Activated CD4-positive, alpha-beta T cell treated with anti-CD3 and anti-CD28 coated beads for 4 hours (primary cell): ENCODE measurements around the gene SPRR2D.
"Not testable (repeated sequence)": the region's sequence is repeated elsewhere in the genome, so short reads cannot be mapped to it uniquely, and the experiment has no call there.

ENCODE experiments used
- DNase-seq, 2 donors: peaks; one replicate each; pipeline ENCODE4 v3.0.0-alpha.2; 2020

SPRR2D gene

DNA sequence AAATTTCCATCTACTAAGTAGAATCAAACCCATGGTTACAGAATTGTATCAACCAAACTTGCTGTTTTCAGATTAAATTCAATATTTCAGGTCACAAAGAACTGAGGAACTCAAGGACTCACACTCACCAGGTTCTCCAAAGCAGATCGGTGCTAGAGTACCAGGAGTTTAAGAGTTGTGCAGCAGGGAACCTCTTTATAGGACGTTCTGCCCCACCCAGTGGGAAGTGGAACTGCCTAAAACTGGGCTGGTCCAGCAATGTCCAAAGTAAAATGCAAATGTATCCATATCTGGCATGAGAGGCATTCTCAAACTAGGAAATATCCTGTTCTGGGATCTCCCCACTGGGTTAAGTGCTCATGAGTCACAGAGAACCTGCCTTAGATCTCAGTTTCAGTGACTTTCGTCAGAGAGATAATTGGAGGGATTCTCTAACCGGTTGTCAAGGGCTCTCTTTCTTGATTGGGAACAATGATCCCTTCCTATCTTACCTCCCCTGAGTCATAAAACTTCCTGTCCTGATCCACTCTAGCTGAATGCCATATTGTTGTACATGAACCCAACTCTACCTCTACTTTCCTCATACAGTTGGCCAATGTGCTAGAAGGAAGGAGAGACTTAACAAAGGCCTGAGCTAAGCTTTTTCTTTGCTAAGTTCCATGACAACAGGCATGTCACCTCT, at the start of gene SPRR2D:
SPRR2D (minus strand) TSS at position 171 of the 682 bp plus-strand sequence. CDS start 774 bp downstream, outside the sequence.
- DNase-seq, result no peak

DNA sequence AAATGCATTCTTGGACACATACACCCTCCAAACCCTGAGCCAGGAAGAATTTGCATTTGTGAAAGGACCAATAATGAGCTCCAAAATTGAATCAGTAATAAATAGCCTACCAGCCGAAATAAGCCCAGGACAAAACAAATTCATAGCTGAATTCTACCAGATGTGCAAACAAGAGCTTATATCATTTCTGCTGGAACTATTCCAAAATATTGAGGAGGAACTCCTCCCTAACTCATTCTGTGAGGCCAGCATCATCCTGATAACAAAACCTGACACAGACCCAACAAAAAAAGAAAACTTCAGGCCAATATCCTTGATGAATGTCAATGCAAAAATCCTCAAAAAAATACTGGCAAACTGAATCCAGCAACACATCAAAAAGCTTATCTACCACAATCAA, 46.7 kb upstream of the SPRR2D start:
- DNase-seq, result no peak

DNA sequence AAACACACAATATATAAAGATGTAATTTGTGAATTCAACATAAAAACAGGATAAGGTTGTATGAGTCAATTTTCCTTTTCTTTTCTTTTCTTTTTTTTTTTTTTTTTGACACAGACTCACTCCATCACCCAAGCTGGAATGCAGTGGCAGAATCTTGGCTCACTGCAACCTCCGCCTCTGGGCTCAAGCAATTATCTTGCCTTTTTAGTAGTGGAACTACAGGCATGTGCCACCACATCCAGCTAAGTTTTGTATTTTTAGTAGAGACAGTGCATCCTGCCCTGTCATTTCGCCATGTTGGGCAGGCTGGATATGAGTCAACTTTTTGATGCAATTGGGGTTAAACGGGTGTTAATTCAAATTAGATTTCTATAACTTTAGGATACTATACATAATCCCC, 40.8 kb upstream of the SPRR2D start:
- no peak for DNase-seq

DNA sequence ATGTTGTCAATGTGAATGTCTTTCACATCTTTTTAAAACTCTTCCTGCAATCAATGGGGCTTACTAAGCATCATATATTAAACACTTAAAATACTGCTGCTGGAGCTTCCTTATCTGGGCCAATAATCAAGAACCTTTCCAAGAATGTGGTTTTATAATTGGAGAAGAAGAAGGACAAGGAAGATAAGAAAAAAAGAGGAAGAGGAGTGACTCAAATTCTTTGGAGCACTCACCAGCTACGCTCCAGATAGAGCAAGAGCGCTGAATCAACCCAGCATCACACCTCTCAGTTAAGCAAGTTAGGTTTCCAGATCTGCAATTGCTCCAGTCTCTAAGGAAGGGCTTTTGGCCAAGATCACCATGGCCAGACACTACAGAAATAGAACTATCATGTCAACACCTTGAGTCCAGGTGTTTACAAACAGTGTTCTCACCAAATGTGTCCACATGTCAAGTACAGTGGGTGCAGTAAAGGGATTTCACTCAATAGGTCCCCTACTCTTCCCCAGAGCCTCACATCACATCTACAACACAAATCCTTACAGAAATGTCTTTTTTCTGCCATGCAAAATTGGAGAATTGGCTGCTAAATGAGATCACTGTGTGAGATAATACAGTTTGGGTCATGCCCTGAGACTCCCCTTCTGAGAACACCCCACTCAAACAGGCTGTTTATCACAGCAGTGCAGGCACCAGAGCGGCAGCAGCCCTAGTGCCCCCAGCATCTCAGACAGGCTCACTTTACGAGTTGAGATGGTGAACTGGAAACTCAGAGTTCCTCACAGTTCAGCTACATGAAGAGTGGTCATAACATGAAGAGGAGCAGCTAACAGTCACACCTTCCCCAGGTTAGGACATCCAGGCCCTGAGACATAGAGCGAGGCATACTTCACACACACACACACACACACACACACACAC, 32.1 kb upstream of the SPRR2D start:
- no peak for DNase-seq

DNA sequence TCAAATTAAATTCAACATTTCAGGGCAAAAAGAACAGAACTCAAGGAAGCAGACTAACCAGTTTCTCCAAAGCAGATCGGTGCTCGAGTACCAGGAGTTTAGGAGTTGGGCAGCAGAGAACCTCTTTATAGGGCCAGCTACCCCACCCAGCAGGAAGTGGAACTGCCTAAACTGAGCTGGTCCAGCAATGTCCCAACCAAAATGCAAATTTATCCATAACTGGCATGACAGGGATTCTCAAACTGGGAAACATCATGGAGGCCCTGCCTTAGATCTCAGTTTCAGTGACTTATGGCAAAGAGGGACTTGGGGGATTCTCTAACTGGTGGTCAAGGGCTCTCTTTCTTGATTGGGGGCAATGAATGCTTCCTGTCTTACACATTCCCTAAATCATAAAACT, 30.6 kb upstream of the SPRR2D start, which contains the start of gene SPRR2B:
SPRR2B (minus strand) TSS at position 101 of the 400 bp plus-strand sequence. CDS start 772 bp downstream, outside the sequence.
- no peak for DNase-seq

DNA sequence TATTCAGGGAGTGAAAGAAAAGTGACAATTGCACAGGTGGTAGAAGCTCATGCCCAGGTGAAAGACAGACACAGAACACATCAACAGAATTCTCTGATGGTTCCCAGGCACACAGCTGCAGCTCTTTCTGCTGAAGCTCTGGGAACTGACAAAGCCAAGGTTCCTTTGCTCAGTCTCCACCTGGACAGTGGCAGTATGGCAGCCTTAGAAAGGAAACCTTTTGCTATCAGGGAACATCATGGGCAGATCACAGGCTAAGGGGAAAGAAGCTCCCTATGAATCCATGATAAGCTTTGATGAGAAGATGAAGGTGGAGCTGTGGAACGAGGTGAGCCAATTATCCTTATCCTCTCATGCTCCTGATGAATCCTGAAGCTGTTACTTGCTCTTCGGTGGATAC, 29.3 kb upstream of the SPRR2D start:
- no peak for DNase-seq

DNA sequence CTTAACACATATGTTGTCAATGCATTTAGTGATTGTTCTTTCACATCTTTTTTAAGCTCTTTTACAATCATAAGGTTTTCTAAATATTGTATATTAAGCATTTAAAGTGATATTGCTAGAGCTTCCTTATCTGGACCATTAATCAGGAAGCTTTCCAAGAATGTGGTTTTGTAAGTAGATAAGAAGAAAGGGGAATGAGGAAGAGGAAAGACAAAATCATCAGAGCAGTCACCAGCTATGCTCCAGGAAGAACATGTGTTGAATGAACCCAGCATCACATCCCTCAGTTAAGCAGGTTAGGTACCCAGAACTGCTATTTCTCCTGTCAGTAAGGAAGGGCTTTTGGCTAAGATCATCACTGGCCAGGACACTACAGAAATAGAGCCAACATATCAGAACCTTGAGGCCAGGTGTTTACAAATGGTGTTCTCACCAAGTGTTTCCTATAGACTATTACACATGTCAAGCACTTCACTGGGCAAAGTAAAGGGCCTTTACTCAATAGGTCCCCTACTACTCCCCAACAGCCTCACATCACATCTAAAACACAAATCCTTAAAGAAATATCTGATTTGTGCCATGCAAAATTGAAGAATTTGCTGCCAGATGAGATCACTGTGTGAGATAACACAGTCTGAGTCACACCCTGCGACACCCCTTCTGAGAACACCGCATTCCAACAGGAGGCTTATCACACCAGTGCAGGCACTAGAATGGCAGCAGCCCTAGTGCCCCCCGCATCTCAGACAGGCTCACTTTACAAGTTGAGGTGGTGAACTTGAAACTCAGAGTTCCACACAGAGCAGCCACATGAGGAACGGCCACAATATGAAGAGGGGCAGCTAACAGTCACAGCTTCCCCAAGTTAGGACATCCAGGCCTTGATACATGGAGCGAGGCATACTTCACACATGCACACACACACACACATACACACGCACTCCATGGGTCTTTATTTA, 18.2 kb upstream of the SPRR2D start:
- DNase-seq, result no peak

DNA sequence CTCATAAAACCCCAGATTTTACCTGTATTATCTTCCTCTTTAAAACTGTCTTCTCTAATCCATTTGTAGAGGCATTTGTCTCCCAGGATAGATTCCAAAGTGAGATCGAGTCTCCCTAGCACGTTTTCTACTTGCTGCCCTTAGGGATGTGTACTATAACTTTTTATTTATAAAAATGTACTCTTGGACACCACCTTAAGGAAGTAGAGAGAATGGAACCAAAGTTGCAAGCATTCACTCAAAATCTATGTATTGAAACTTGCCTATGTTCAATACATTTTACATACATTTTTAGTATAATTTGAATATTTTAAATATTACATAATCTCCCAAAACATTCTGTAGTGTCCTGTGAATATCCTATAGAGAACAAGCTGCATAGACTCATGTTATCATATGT, 17.2 kb upstream of the SPRR2D start:
- DNase-seq, result no peak

DNA sequence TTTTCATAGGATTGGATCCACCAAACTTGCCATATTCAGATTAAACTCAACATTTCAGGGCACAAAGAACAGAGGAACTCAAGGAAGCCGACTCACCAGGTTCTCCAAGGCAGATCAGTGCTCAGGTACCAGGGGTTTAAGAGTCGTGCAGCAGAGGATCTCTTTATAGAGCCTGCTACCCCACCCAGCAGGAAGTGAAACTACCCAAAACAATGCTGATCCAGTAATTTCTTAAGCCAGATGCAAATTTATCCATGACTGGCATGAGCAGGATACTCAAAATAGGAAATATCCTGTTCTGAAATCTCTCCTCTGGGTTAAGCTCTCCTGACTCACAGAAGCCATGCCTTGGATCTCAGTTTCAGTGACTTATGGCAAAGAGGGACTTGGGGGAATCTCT, 16.5 kb upstream of the SPRR2D start, which contains the start of gene SPRR2A:
SPRR2A (minus strand) TSS at position 138 of the 400 bp plus-strand sequence. CDS start 777 bp downstream, outside the sequence.
- DNase-seq, result no peak

DNA sequence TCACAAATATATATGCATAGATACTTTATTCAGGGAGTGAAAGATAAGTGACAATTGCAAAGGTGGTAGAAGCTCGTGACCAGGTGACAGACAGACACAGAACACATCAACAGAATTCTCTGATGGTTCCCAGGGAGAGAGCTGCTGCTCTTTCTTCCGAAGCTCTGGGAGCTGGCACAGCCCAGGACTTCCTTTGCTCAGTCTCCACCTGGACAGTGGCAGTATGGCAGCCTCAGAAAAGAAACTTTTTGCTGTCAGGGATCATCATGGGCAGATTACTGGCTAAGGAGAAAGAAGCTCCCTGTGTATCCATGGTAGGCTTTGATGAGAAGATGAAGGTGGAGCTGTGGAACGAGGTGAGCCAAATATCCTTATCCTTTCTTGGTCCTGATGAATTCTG, 15.2 kb upstream of the SPRR2D start:
- DNase-seq, result not testable (repeated sequence)

DNA sequence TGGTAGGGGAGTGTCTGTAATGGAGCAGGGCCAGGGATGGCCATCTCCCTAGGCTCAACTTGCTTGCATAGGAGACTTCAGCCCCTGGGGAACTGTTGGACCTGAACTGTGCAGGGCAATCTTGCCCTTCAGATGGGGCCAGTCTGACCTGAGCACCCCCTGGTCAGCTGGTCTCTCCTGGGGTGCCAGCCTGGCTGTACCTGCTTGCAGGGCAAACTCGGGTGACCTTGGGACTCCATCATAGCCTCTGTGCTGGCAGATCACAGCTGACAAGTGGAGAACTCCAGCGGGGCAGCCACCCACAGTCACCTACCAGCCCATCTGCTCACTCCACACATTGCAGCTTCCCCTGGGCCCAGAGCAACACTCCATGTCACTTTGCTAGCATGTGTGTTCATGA, 8.3 kb upstream of the SPRR2D start:
- no peak for DNase-seq

DNA sequence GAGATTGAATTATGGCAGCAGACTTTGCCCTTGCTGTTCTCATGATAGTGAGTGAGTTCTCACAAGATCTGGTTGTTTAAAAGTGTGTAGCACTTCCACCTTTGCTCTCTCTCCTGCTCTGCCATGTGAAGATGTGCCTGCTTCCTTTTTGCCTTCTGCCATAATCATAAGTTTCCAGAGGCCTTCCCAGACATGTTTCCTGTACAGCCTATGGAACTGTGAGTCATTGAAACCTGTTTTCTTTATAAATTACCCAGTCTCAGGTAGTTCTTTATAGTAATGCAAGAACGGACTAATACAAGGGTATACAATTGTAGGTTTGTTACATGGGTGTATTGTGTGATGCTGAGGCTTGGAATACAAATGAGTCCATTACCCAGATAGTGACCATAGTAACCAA, 5.7 kb downstream of the SPRR2D start:
- no peak for DNase-seq

DNA sequence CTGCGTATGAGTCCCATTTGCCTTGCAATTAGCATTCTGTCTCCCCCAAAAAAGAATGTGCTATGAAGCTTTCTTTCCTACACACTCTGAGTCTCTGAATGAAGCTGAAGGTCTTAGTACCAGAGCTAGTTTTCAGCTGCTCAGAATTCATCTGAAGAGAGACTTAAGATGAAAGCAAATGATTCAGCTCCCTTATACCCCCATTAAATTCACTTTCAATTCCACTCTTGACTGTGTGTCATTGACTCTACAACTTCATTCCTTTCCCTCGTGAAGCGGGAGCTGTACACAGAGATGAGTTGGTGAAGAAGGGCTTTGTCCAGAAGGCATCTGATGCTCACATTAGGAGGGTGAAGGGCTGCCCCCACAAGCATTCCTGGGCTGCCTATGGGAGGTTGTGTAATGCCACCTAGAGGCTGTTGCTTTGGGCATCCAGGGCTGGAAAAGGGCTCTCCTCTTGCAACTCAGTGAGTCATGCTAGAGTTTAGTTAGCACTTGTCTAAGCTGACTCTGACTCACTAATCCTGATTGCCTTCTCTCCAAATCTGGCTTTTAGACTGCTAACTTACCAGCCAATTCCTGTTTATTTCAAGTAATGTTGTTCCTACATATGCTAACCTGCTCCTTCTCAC, 8.1 kb downstream of the SPRR2D start:
- DNase-seq, result no peak

DNA sequence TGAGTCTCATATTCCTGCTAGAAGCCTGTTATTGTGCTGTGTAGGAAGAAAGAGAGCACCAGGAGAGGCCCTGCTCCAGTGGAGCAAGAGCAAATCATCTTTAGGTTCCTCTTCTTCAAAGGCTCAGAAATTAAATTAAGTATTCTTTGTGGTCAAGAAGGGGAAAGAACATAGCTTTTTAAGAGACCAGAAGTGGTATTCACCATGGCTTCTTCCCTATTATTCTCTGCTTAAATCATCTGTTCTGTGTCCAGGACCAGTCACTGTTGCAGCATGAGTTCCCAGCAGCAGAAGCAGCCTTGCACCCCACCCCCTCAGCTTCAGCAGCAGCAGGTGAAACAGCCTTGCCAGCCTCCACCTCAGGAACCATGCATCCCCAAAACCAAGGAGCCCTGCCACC, 8.8 kb downstream of the SPRR2D start:
- no peak for DNase-seq

DNA sequence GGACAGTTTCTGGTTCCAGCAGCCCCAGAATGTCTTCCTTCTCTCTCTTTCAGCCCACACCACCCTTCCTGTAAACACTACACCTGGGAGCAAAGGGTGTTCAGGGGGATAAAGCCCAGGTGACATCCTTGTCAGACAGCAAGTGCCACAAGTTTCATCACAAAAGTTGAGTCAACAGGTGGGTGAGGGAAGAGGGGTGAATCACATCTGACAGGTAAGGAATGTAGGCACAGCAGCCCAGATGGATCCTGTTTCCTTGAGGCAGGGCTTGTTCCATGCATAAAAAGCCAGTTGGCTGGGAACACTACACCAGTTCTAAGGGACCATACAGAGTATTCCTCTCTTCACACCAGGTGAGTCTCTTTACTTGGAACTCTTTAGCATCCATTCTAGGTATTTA, 10.0 kb downstream of the SPRR2D start, which contains the start of gene SPRR1B:
SPRR1B (plus strand) TSS at position 309 of the 400 bp plus-strand sequence. CDS start 1,143 bp downstream, outside the sequence.
- DNase-seq, result no peak

DNA sequence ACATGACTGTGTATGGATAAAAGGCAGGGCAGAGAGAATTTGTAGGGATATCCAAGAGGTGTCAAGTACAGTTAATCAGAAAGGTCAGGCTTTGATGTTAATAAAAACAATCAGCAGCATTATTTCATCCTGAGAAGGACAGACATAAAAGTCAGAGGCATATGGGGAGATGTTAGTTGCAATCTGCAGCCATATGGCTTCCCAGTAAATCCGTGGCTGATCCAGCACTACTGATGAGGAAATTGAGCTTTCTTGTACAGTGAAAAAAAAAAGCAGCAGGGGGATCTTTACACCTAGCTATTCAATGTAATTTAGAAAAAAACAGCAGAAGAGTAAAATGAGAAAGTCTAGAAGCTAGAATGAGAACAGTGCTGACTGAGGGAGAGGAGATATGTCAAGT, 12.2 kb downstream of the SPRR2D start:
- DNase-seq, result no peak

DNA sequence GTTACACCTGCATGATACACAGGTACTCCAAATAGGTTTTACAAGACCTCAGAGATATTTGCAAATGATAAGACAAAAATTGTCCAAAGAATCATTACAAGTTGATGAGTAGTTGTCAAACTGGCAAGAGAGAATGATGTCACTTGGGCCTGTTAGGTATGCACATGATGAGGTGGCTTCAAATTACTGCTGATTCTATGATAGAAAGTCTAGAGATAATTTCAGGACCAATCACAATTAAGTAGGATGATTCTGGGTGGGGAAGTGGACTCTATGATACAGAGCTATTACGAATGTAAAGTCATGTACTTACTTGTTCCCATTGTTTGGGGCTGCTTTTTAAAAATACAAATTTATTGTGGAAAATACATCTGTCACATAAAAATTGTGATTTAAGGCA, 15.1 kb downstream of the SPRR2D start:
- DNase-seq, result no peak

DNA sequence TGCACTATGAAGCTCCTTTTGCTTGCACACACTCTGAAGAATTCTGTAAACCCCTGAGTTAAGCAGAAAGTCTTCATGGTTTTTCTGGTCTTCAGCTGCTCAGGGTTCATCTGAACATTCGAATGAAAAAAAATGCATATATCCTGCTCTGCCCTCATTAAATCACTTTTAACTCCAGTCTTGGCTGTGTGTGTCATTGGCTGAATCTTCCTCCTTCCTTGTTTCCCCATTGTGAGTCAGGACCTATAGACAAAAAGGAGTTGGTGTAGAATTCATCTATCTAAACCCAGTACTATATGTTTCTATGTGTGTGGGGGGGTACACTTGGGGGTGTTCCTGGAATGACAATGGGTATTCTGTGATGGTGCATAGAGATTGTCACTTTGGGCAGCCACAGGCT, 16.5 kb downstream of the SPRR2D start:
- DNase-seq, result no peak

DNA sequence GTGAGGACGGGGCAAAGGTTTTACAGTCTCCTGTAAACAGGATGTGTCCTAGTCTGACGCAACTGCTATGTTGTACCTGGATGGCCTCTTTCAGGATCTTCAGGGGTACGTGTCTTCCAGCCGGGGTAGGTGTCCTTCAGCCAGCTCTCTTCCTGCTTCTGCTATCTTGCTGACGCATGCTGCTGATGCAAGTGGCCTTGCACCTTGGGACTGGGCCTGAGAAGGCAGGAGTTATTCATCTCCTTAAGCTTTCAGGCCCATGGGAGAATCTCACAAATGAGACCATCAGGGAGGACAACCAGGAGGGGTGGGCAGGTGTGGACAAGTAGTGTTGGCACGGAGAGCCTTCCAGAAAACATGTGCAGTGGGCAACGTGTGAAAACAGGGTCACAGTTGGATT, 17.8 kb downstream of the SPRR2D start:
- DNase-seq, result no peak

DNA sequence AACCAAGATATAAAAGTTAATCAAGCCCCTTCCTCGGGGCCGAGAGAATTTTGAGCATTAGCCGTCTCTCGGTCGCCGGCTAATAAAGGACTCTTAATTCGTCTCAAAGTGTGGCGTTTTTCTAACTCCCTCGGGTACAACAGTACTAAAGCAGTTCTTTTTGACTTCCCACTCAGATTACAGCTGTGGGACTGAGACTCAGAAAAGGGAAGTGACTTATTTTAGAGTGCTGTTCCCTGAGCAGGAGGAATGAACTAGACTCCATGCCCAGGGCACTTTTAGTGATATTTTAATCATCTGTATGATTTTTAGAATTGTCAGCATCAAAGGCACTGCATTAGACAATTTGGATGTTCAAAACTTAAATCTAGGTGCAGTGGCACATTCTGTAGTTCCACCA, 18.6 kb downstream of the SPRR2D start:
- DNase-seq, result not testable (repeated sequence)

DNA sequence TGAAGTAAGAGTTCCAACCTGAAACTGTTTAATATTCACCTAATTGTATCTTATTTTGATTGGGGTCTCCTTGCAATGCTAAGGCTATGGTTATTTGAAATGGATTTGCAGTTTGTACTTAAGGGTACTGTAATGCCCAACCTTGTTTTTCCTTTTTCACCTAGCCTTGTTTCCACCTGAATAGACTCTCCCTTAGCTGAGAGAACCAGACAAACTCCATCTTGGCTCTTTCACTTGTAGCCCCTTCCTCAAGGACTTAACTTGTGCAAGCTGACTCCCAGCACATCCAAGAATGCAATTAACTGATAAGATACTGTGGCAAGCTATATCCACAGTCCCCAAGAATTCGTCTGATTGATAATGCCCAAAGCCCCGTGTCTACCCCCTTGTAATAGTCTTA, 19.1 kb downstream of the SPRR2D start:
- not testable (repeated sequence) for DNase-seq

DNA sequence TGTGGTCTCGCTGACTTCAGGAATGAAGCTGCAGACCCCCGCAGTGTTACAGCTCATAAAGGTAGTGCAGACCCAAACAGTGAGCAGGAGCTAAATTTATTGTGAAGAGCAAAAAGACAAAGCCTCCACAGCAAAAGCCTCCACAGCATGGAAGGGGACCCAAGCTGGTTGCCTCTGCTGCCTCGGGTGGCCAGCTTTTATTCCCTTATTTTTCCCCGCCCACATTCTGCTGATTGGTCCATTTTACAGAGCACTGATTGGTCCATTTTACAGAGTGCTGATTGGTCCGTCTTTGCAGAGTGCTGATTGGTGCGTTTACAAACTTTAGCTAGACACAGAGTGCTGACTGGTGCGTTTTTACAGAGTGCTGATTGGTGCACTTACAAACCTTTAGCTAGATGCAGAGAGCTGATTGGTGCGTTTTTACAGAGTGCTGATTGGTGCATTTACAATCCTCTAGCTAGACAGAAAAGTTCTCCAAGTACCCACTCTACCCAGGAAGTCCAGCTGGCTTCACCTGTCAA, 29.6 kb downstream of the SPRR2D start:
- not testable (repeated sequence) for DNase-seq
